B cell (primary cell): ENCODE results near the gene MED25. TPM values are rescaled to one million over a fixed set of nuclear protein-coding genes. Genes with fewer than 3 reads are reported as not detected.

Source experiments
- ATAC-seq: fragments of 200-7000 bp; cut with Tn5 transposase; one replicate; pipeline ENCODE4 v1.10.0; 2021; ENCODE audit warnings: low read depth, mild to moderate bottlenecking, moderate number of reproducible peaks, moderate library complexity
- CTCF ChIA-PET: fragments of 350-600 bp; sonication (Branson Sonifier 250); formaldehyde crosslinking; loops from one replicate; lab custom pipeline; 2021; ENCODE audit warnings: antibody characterized with exemption, inconsistent platforms; lab: Charles Lee
- POLR2A ChIA-PET: fragments of 350-600 bp; sonication (Branson Sonifier 250); formaldehyde crosslinking; loops from one replicate; lab custom pipeline; 2021; ENCODE audit warnings: antibody characterized with exemption; lab: Charles Lee
- DNase-seq: peaks from one replicate; pipeline ENCODE4 v3.0.0; 2013
- H2AFZ ChIP-seq: 2 replicates; pipeline ENCODE4 v1.6.1; 2012; ENCODE audit warnings: mild to moderate bottlenecking, low read depth, low read length; ENCODE audit not compliant: insufficient read depth, poor library complexity, severe bottlenecking
- H3K27ac ChIP-seq, 2 donors: 1 replicate in 1 of 2; 2 replicates in 1 of 2; pipeline ENCODE4 v1.5.1; 2012 to 2013; ENCODE audit warnings: low read length in 2 of 2, mild to moderate bottlenecking in 2 of 2, moderate library complexity in 1 of 2
- H3K27me3 ChIP-seq, 4 experiments: fragments of 200-600 bp in 1 of 4; sonication (generic) in 1 of 4; replicated peaks in 1 of 4; 1 replicate in 2 of 4; 2 replicates in 2 of 4; pipeline versions ENCODE4 v1.6.1 to v1.7.0; 2013 to 2016; ENCODE audit warnings: low read length in 3 of 4, mild to moderate bottlenecking in 2 of 4, mixed read lengths in 1 of 4, moderate library complexity in 1 of 4; ENCODE audit not compliant: insufficient read depth in 4 of 4, control insufficient read depth in 3 of 4; ENCODE audit errors: control extremely low read depth in 1 of 4
- H3K36me3 ChIP-seq, 2 experiments: replicated peaks in 1 of 2; 1 replicate in 1 of 2; 2 replicates in 1 of 2; pipeline versions ENCODE4 v1.6.1 to v1.7.1; 2013; ENCODE audit warnings: low read length in 1 of 2; ENCODE audit not compliant: insufficient read depth in 2 of 2, control insufficient read depth in 1 of 2; ENCODE audit errors: control extremely low read depth in 1 of 2, extremely low read depth in 1 of 2
- H3K4me1 ChIP-seq, 2 donors: fragments of 200-600 bp in 1 of 2; sonication (generic) in 1 of 2; 1 replicate in 1 of 2; 2 replicates in 1 of 2; pipeline versions ENCODE4 v1.5.1 to v1.6.1; 2013 to 2017; ENCODE audit warnings: low read length in 2 of 2; ENCODE audit not compliant: control insufficient read depth in 2 of 2, insufficient read depth in 2 of 2
- H3K4me2 ChIP-seq: replicated peaks from 2 replicates; pipeline ENCODE3; 2012; ENCODE audit warnings: mild to moderate bottlenecking, low read depth, low read length; ENCODE audit not compliant: poor library complexity, severe bottlenecking
- H3K4me3 ChIP-seq, 5 experiments: fragments of 200-600 bp in 1 of 5; sonication (generic) in 1 of 5; 1 replicate in 3 of 5; 2 replicates in 2 of 5; pipeline versions ENCODE4 v1.5.1 to v1.7.0; 2011 to 2016; ENCODE audit warnings: low read length in 4 of 5, mild to moderate bottlenecking in 4 of 5, low read depth in 2 of 5, control low read depth in 1 of 5, moderate library complexity in 1 of 5; ENCODE audit not compliant: insufficient read depth in 1 of 5; ENCODE audit errors: control extremely low read depth in 1 of 5, extremely low read depth in 1 of 5
- H3K79me2 ChIP-seq: fragments of 200-600 bp; sonication (generic); one replicate; pipeline ENCODE4 v1.6.0; 2016; ENCODE audit warnings: low read length; ENCODE audit not compliant: control insufficient read depth, insufficient read depth
- H3K9ac ChIP-seq: fragments of 200-600 bp; sonication (generic); 2 replicates; pipeline ENCODE4 v1.6.1; 2017; ENCODE audit warnings: mild to moderate bottlenecking, low read length, moderate library complexity
- H3K9me3 ChIP-seq, 3 donors: one replicate each; pipeline versions ENCODE4 v1.6.1 to v1.7.1; 2013; ENCODE audit warnings: low read length in 2 of 3; ENCODE audit not compliant: control insufficient read depth in 2 of 3, insufficient read depth in 1 of 3; ENCODE audit errors: control extremely low read depth in 1 of 3
- H4K20me1 ChIP-seq: 2 replicates; pipeline ENCODE4 v1.6.0; 2012; ENCODE audit warnings: mild to moderate bottlenecking, low read length; ENCODE audit not compliant: insufficient read depth, control insufficient read depth, poor library complexity, severe bottlenecking
- H3K27ac Mint-ChIP-seq: one replicate; pipeline ENCODE4 v1.8.0; 2021; ENCODE audit warnings: mixed read lengths
- H3K27me3 Mint-ChIP-seq: one replicate; pipeline ENCODE4 v1.8.0; 2021; ENCODE audit warnings: mixed read lengths
- H3K4me1 Mint-ChIP-seq: one replicate; pipeline ENCODE4 v1.8.0; 2021; ENCODE audit warnings: mixed read lengths
- H3K4me3 Mint-ChIP-seq: one replicate; pipeline ENCODE4 v1.8.0; 2021; ENCODE audit warnings: mixed read lengths
- H3K9me3 Mint-ChIP-seq: one replicate; pipeline ENCODE4 v1.8.0; 2022; ENCODE audit warnings: mixed read lengths; ENCODE audit not compliant: insufficient read depth
- CTCF ChIP-seq: fragments of 200-600 bp; IDR thresholded peaks from one replicate; pipeline ENCODE4 v1.8.0; 2022; ENCODE audit warnings: antibody characterized with exemption, mild to moderate bottlenecking
- EZH2 ChIP-seq: IDR thresholded peaks from 2 replicates; pipeline ENCODE4 v1.6.1; 2012; ENCODE audit warnings: borderline replicate concordance, low read depth, mild to moderate bottlenecking, moderate library complexity, low read length; ENCODE audit not compliant: insufficient read depth, poor library complexity, severe bottlenecking
- WGBS: methylation state at CpG from one replicate; pipeline ENCODE4 v1.1.5; 2013; ENCODE audit warnings: missing lambda C conversion rate; ENCODE audit not compliant: insufficient coverage; 5-methylcytosine and 5-hydroxymethylcytosine counted together
- intact Hi-C: fragments of 100-400 bp; cut with micrococcal nuclease; formaldehyde crosslinking; loops from one replicate; pipeline ENCODE4 v1.10.0; 2022
- polyA plus RNA-seq: library from polyadenylated mRNA; depleted of rRNA; stranded (reverse); fragments of >200 nt; gene quantifications from 2 replicates; pipeline ENCODE4 v1.2.3, GENCODE V29; 2012
- total RNA-seq, 2 donors: library from RNA; stranded (reverse); fragments of 120-200 nt in 1 of 2; gene quantifications; 1 replicate in 1 of 2; 2 replicates in 1 of 2; pipeline versions ENCODE4 v1.2.3 to v1.2.4, GENCODE V29; 2013 to 2022

Gene MED25
- total and polyA plus RNA-seq, 2 donors (not counting 1 experiment from before 2014, with no cell fraction given): 93.0 to 126 TPM

- intact Hi-C loops: no loop called here
- peaks cover 15% of the 10 kb centered on the region for H3K4me1 Mint-ChIP-seq
- H4K20me1 ChIP-seq: peaks cover 92% of the 10 kb centered on the region
- peaks cover 0 to 55% of the 10 kb centered on the region in 2 experiments for H3K36me3 ChIP-seq
- ChIA-PET POLR2A (no interaction called here), CTCF (no interaction called here)
- TF ChIP-seq CTCF: no peak
- no peak for TF ChIP-seq EZH2
- 94% methylated on average over 25 of the region's 26 CpGs for WGBS
- peaks cover 13 to 18% of the 10 kb centered on the region in 2 donors for H3K4me1 ChIP-seq
- H3K27ac Mint-ChIP-seq: no peak overlapping the region
- no peaks in the 10 kb centered on the region for H3K27me3 Mint-ChIP-seq
- no peak overlapping the region for H3K4me3 ChIP-seq
- no peaks in the 10 kb centered on the region for H3K27me3 ChIP-seq
- H3K9me3 ChIP-seq: no peaks in the 10 kb centered on the region
- H3K79me2 ChIP-seq: peaks cover 19% of the 10 kb centered on the region
- H2AFZ ChIP-seq: no peak overlapping the region
- H3K4me2 ChIP-seq: no peak overlapping the region
- DNase-seq (peak; percentile 33), ATAC-seq (no peak)
- no peak overlapping the region for H3K4me3 Mint-ChIP-seq
- H3K9me3 Mint-ChIP-seq: no peaks in the 10 kb centered on the region
- no peak overlapping the region for H3K9ac ChIP-seq
- no peak overlapping the region for H3K27ac ChIP-seq
Observed at GRCh38 chr19:49857061-49857837, 39.2 kb downstream of the MED25 start.

- 93% methylated on average over 5 of the region's 5 CpGs for WGBS
- H4K20me1 ChIP-seq: peaks cover 89% of the 10 kb centered on the region
- ATAC-seq (no peak), DNase-seq (no peak)
- intact Hi-C loops: no loop called here
- POLR2A ChIA-PET: no interaction called here
- H3K36me3 ChIP-seq: peaks cover 0 to 60% of the 10 kb centered on the region in 2 experiments
- peaks cover 17% of the 10 kb centered on the region for H3K79me2 ChIP-seq
- H3K4me1 Mint-ChIP-seq: peaks cover 10% of the 10 kb centered on the region
- H3K27ac ChIP-seq: no peak overlapping the region
- no peak overlapping the region for H3K27ac Mint-ChIP-seq
- no peak overlapping the region for H2AFZ ChIP-seq
- H3K4me3 ChIP-seq: no peak overlapping the region
- peaks cover 8 to 13% of the 10 kb centered on the region in 2 donors for H3K4me1 ChIP-seq
- H3K27me3 Mint-ChIP-seq: no peaks in the 10 kb centered on the region
- H3K4me2 ChIP-seq: no peak overlapping the region
- TF ChIP-seq EZH2: no peak
- no peak for TF ChIP-seq CTCF
- H3K4me3 Mint-ChIP-seq: no peak overlapping the region
- CTCF ChIA-PET: no interaction called here
- no peaks in the 10 kb centered on the region for H3K9me3 ChIP-seq
- no peaks in the 10 kb centered on the region for H3K27me3 ChIP-seq
- no peaks in the 10 kb centered on the region for H3K9me3 Mint-ChIP-seq
- H3K9ac ChIP-seq: no peak overlapping the region
Observed at GRCh38 chr19:49857838-49858087, 39.7 kb downstream of the MED25 start.
